H1 (cell line): Measurements from ENCODE around the gene MUC16. TPM values are rescaled to one million over a fixed set of nuclear protein-coding genes. Genes with fewer than 3 reads are reported as not detected.

Experiments used
- CTCF ChIA-PET: fragments of 300-600 bp; sonication (Branson Sonifier 250); formaldehyde crosslinking; loops from one replicate; lab custom pipeline; 2021; ENCODE audit not compliant: partially characterized antibody; lab: Charles Lee
- POLR2A ChIA-PET: fragments of 300-600 bp; sonication (Branson Sonifier 250); formaldehyde crosslinking; loops from one replicate; lab custom pipeline; 2021; ENCODE audit warnings: inconsistent platforms; ENCODE audit not compliant: partially characterized antibody; lab: Charles Lee
- DNase-seq, 2 experiments: peaks; one replicate each; pipeline versions ENCODE4 v3.0.0 to v3.0.0-alpha.2; 2010 to 2022; ENCODE audit warnings: low spot score in 2 of 2, low read depth in 1 of 2, mixed read lengths in 1 of 2
- FAIRE-seq: peaks from 2 replicates; lab custom pipeline; 2011; peaks lifted over from hg19 to GRCh38; lab: Jason Lieb, UNC
- H2AFZ ChIP-seq: 2 replicates; pipeline ENCODE4 v1.8.1; 2012; ENCODE audit warnings: low read length, inconsistent platforms
- H2AK5ac ChIP-seq: 2 replicates; pipeline ENCODE4 v1.6.1; 2013; ENCODE audit warnings: low read depth, low read length
- H2BK120ac ChIP-seq: replicated peaks from 2 replicates; pipeline ENCODE3; 2013; ENCODE audit warnings: low read depth, low read length, inconsistent platforms
- H2BK12ac ChIP-seq: 2 replicates; pipeline ENCODE4 v1.6.1; 2013; ENCODE audit warnings: low read depth, low read length
- H2BK15ac ChIP-seq: 2 replicates; pipeline ENCODE4 v1.6.1; 2013; ENCODE audit warnings: low read length
- H2BK20ac ChIP-seq: 2 replicates; pipeline ENCODE4 v1.6.1; 2013; ENCODE audit warnings: low read length
- H2BK5ac ChIP-seq: 2 replicates; pipeline ENCODE4 v1.6.1; 2013; ENCODE audit warnings: low read depth, low read length
- H3K14ac ChIP-seq: 2 replicates; pipeline ENCODE4 v1.6.1; 2013; ENCODE audit warnings: inconsistent platforms; ENCODE audit not compliant: insufficient read length
- H3K18ac ChIP-seq: 2 replicates; pipeline ENCODE4 v1.6.1; 2013; ENCODE audit warnings: low read length; ENCODE audit errors: extremely low read depth
- H3K23ac ChIP-seq: 2 replicates; pipeline ENCODE4 v1.6.1; 2013; ENCODE audit warnings: inconsistent platforms; ENCODE audit not compliant: insufficient read length
- H3K23me2 ChIP-seq: 2 replicates; pipeline ENCODE4 v1.6.1; 2013; ENCODE audit warnings: low read depth, low read length
- H3K27ac ChIP-seq: 2 replicates; pipeline ENCODE4 v1.6.1; 2011; ENCODE audit warnings: low read depth, low read length, inconsistent platforms
- H3K27me3 ChIP-seq, 4 experiments: replicated peaks in 1 of 4; 1 replicate in 1 of 4; 2 replicates in 3 of 4; pipeline versions ENCODE4 v1.6.1 to v1.8.1; 2011 to 2013; ENCODE audit warnings: low read length in 3 of 4, mild to moderate bottlenecking in 3 of 4, inconsistent platforms in 2 of 4, mixed read lengths in 2 of 4, moderate library complexity in 1 of 4; ENCODE audit not compliant: control insufficient read depth in 3 of 4, insufficient read depth in 3 of 4; ENCODE audit errors: extremely low read depth in 1 of 4
- H3K36me3 ChIP-seq, 4 experiments: 2 replicates each; pipeline versions ENCODE4 v1.6.1 to v1.8.1; 2011 to 2013; ENCODE audit warnings: mild to moderate bottlenecking in 4 of 4, low read length in 3 of 4, moderate library complexity in 2 of 4, control low read depth in 1 of 4, inconsistent platforms in 1 of 4; ENCODE audit not compliant: insufficient read depth in 4 of 4, control insufficient read depth in 2 of 4
- H3K4ac ChIP-seq: replicated peaks from 2 replicates; pipeline ENCODE3; 2013; ENCODE audit warnings: low read length, low read depth, mixed read lengths, inconsistent platforms; ENCODE audit not compliant: insufficient read length
- H3K4me1 ChIP-seq, 4 experiments: replicated peaks in 1 of 4; 1 replicate in 1 of 4; 2 replicates in 3 of 4; pipeline versions ENCODE4 v1.6.1 to v1.8.1; 2011 to 2013; ENCODE audit warnings: low read length in 3 of 4, inconsistent platforms in 2 of 4, mixed read lengths in 1 of 4; ENCODE audit not compliant: insufficient read depth in 4 of 4, control insufficient read depth in 3 of 4
- H3K4me2 ChIP-seq, 2 experiments: 2 replicates each; pipeline versions ENCODE4 v1.6.1 to v1.8.1; 2011 to 2013; ENCODE audit warnings: low read depth in 2 of 2, low read length in 2 of 2, control low read depth in 1 of 2, inconsistent platforms in 1 of 2, mild to moderate bottlenecking in 1 of 2; ENCODE audit not compliant: insufficient read depth in 1 of 2
- H3K4me3 ChIP-seq, 4 experiments: fragments of 200-600, 300-600 bp in 1 of 4; sonication (generic), shearing (Covaris generic), sonication (Bioruptor Twin) in 1 of 4; 2 replicates each; pipeline versions ENCODE4 v1.5.1 to v1.8.1; 2011 to 2016; ENCODE audit warnings: low read length in 4 of 4, low read depth in 3 of 4, control low read depth in 2 of 4, inconsistent platforms in 2 of 4, mild to moderate bottlenecking in 2 of 4, mixed read lengths in 1 of 4, moderate library complexity in 1 of 4; ENCODE audit not compliant: insufficient read depth in 2 of 4; ENCODE audit errors: extremely low read depth in 1 of 4
- H3K56ac ChIP-seq: replicated peaks from 2 replicates; pipeline ENCODE3; 2013; ENCODE audit warnings: low read depth, mild to moderate bottlenecking, mixed read lengths, low read length, inconsistent platforms; ENCODE audit not compliant: insufficient read length
- H3K79me1 ChIP-seq: 2 replicates; pipeline ENCODE4 v1.6.1; 2013; ENCODE audit warnings: low read depth, low read length, control low read depth
- H3K79me2 ChIP-seq, 2 experiments: 2 replicates each; pipeline versions ENCODE4 v1.6.1 to v1.8.1; 2012 to 2013; ENCODE audit warnings: low read length in 2 of 2, mild to moderate bottlenecking in 2 of 2, inconsistent platforms in 1 of 2; ENCODE audit not compliant: insufficient read depth in 2 of 2, control insufficient read depth in 1 of 2
- H3K9ac ChIP-seq, 4 experiments: replicated peaks in 1 of 4; 1 replicate in 1 of 4; 2 replicates in 3 of 4; pipeline versions ENCODE4 v1.6.1 to v1.8.1; 2011 to 2013; ENCODE audit warnings: low read depth in 3 of 4, low read length in 3 of 4, control low read depth in 2 of 4, mild to moderate bottlenecking in 2 of 4, moderate library complexity in 2 of 4, inconsistent platforms in 1 of 4; ENCODE audit errors: extremely low read depth in 1 of 4
- H3K9me3 ChIP-seq, 2 experiments: 2 replicates each; pipeline versions ENCODE4 v1.6.1 to v1.8.1; 2012 to 2013; ENCODE audit warnings: mild to moderate bottlenecking in 2 of 2, moderate library complexity in 2 of 2, control low read depth in 1 of 2, inconsistent platforms in 1 of 2, low read depth in 1 of 2, low read length in 1 of 2, mixed read lengths in 1 of 2; ENCODE audit not compliant: insufficient read depth in 2 of 2
- H4K20me1 ChIP-seq, 2 experiments: replicated peaks in 1 of 2; 2 replicates each; pipeline versions ENCODE3 to v1.8.1; 2011 to 2013; ENCODE audit warnings: inconsistent platforms in 2 of 2, low read length in 2 of 2, mild to moderate bottlenecking in 1 of 2; ENCODE audit not compliant: insufficient read depth in 2 of 2, control insufficient read depth in 1 of 2
- H4K5ac ChIP-seq: 2 replicates; pipeline ENCODE4 v1.6.1; 2013; ENCODE audit warnings: low read length, low read depth, mixed read lengths, inconsistent platforms; ENCODE audit not compliant: insufficient read length
- H4K8ac ChIP-seq: 2 replicates; pipeline ENCODE4 v1.8.0; 2013; ENCODE audit warnings: mild to moderate bottlenecking, moderate library complexity, low read length, inconsistent platforms; ENCODE audit not compliant: insufficient read depth; ENCODE audit errors: extremely low read depth
- H4K91ac ChIP-seq: replicated peaks from 2 replicates; pipeline ENCODE3; 2013; ENCODE audit warnings: low read length, mixed read lengths, inconsistent platforms; ENCODE audit not compliant: insufficient read length
- CBX5 ChIP-seq: fragments of 300-800, 300-1000 bp; sonication (generic); IDR thresholded peaks from 2 replicates; pipeline ENCODE4 v1.7.1; 2016; ENCODE audit warnings: antibody characterized with exemption, low read length, low read depth
- CBX8 ChIP-seq: fragments of 300-800, 300-1000 bp; sonication (generic); IDR thresholded peaks from 2 replicates; pipeline ENCODE4 v1.7.1; 2016; ENCODE audit warnings: low read depth, low read length, borderline replicate concordance
- CHD1 ChIP-seq: IDR thresholded peaks from 2 replicates; pipeline ENCODE4 v1.6.1; 2012; ENCODE audit warnings: low read depth, low read length, improper control_type of control experiment
- EGR1 ChIP-seq: IDR thresholded peaks from 2 replicates; pipeline ENCODE4 v1.6.1; 2011; ENCODE audit warnings: low read depth, low read length, borderline replicate concordance
- EZH2 ChIP-seq: fragments of 200-600 bp; sonication (generic); IDR thresholded peaks from 2 replicates; pipeline ENCODE4 v1.7.1; 2012; ENCODE audit warnings: low read depth, mild to moderate bottlenecking, moderate library complexity, low read length, inconsistent platforms; ENCODE audit not compliant: severe bottlenecking
- HDAC6 ChIP-seq: IDR thresholded peaks from one replicate; pipeline ENCODE4 v1.7.1; 2012; ENCODE audit warnings: low read depth, mild to moderate bottlenecking, inconsistent platforms, low read length, moderate library complexity
- JUND ChIP-seq: IDR thresholded peaks from 2 replicates; pipeline ENCODE4 v1.6.1; 2011; ENCODE audit warnings: mild to moderate bottlenecking, improper control_type of control experiment, low read length
- KDM4A ChIP-seq: IDR thresholded peaks from one replicate; pipeline ENCODE4 v1.7.1; 2012; ENCODE audit warnings: low read depth, mild to moderate bottlenecking, moderate library complexity, low read length, inconsistent platforms; ENCODE audit not compliant: severe bottlenecking
- PHF8 ChIP-seq: fragments of 200-600 bp; sonication (generic); conservative IDR thresholded peaks from 2 replicates; pipeline ENCODE4 v1.7.1; 2012; ENCODE audit warnings: low read depth, mild to moderate bottlenecking, inconsistent platforms, low read length, moderate library complexity
- POLR2AphosphoS5 ChIP-seq: IDR thresholded peaks from 2 replicates; pipeline ENCODE4 v1.6.1; 2011; ENCODE audit warnings: low read depth, low read length
- RNF2 ChIP-seq: fragments of 200-900, 300-1000 bp; sonication (generic); IDR thresholded peaks from 2 replicates; pipeline ENCODE4 v1.7.1; 2016; ENCODE audit warnings: borderline replicate concordance, low read depth, mild to moderate bottlenecking, antibody characterized with exemption, low read length; ENCODE audit not compliant: poor library complexity, severe bottlenecking; ENCODE audit errors: missing control alignments
- RXRA ChIP-seq: IDR thresholded peaks from 2 replicates; pipeline ENCODE4 v1.6.1; 2011; ENCODE audit warnings: low read depth, mild to moderate bottlenecking, low read length, moderate library complexity; ENCODE audit not compliant: insufficient read depth
- SIX5 ChIP-seq: IDR thresholded peaks from 2 replicates; pipeline ENCODE4 v1.6.1; 2011; ENCODE audit warnings: mild to moderate bottlenecking, low read depth, low read length
- TAF7 ChIP-seq: optimal IDR thresholded peaks from 2 replicates; pipeline ENCODE3; 2011; ENCODE audit warnings: low read depth, mild to moderate bottlenecking, inconsistent platforms, low read length, moderate library complexity, borderline replicate concordance
- YY1 ChIP-seq: IDR thresholded peaks from 2 replicates; pipeline ENCODE4 v1.6.1; 2011; ENCODE audit warnings: low read depth, mild to moderate bottlenecking, low read length
- WGBS, 2 experiments: shearing (Covaris generic) in 1 of 2; methylation state at CpG; one replicate each; pipeline versions ENCODE4 v1.1.6 to v1.1.7; 2013 to 2015; ENCODE audit warnings: low lambda C conversion rate in 2 of 2, mixed read lengths in 2 of 2, inconsistent platforms in 1 of 2, low coverage in 1 of 2, missing lambda C conversion rate in 1 of 2; ENCODE audit not compliant: insufficient replicate concordance in 2 of 2, insufficient coverage in 1 of 2, insufficient read length in 1 of 2; ENCODE audit errors: extremely low coverage in 1 of 2, missing lambda C conversion rate in 1 of 2; 5-methylcytosine and 5-hydroxymethylcytosine counted together
- polyA plus RNA-seq, 7 experiments: library from polyadenylated mRNA; depleted of rRNA in 3 of 7; stranded (reverse) in 5 of 7; unstranded in 2 of 7; fragments of >200 nt in 5 of 7; fragments of 200-250 nt in 2 of 7; gene quantifications; 1 replicate in 5 of 7; 2 replicates in 1 of 7; 4 replicates in 1 of 7; pipeline versions ENCODE4 v1.2.1 to v1.2.3, GENCODE V29; 2011 to 2013; ENCODE audit warnings: missing spikeins in 2 of 7, mixed read lengths in 2 of 7
- total RNA-seq: library from RNA; stranded (reverse); fragmentation: NEBNext Ultra II Directional; extraction: Animal tissue kit (Norgen Biotek cat#: 25700); gene quantifications from 2 replicates; pipeline ENCODE4 v1.2.1, GENCODE V29; 2021

Gene MUC16
- total and polyA plus RNA-seq, 2 of the 8 experiments (the other 6 are each of a cell fraction or from before 2014, with no cell fraction given) = 0.17 to 0.60 TPM

DNA sequence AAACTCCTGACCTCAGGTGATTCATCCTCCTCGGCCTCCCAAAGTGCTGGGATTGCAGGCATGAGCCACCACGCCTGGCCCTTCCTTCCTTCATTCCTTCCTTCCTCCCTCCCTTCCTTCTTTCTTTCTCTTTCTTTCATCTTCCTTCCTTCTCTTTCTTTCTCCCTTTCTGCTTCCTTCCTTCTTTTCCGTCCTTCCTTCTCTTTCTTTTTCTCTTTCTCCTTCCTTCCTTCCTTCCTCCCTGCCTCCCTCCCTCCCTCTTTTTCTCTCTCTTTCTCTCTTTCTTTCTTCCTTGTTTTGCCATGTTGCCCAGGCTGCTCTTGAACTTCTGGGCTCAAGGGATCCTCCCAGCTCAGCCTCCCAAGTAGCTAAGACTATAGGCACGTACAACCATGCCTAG is 36.5 kb upstream of the MUC16 start:
- Histone ChIP-seq H4K91ac (no peak overlapping the region), H3K79me2 (no peaks in the 10 kb centered on the region), H2BK12ac (no peak overlapping the region), H3K4me1 (no peaks in the 10 kb centered on the region), H4K5ac (no peak overlapping the region), H2BK20ac (no peak overlapping the region), H4K8ac (no peak overlapping the region), H3K4ac (no peak overlapping the region), H3K9ac (no peak overlapping the region), H3K27me3 (no peaks in the 10 kb centered on the region), H2AK5ac (no peak overlapping the region), H3K18ac (no peak overlapping the region), H3K79me1 (no peaks in the 10 kb centered on the region), H3K27ac (no peak overlapping the region), H3K23me2 (no peaks in the 10 kb centered on the region), H3K4me3 (no peak overlapping the region), H3K56ac (no peak overlapping the region), H3K4me2 (no peak overlapping the region), H3K23ac (no peak overlapping the region), H3K36me3 (no peaks in the 10 kb centered on the region), H3K14ac (no peak overlapping the region), H3K9me3 (no peaks in the 10 kb centered on the region), H2BK5ac (no peak overlapping the region), H2BK15ac (no peak overlapping the region), H2BK120ac (no peak overlapping the region), H4K20me1 (no peaks in the 10 kb centered on the region), H2AFZ (no peak overlapping the region)
- 64% methylated on average over 4 of the region's 4 CpGs; no CpG with 5 or more reads in 1 of the 2 experiments for WGBS, 2 experiments
- ChIA-PET CTCF (interaction anchor here (0.6 to 1.0 kb wide), 2 partner anchors 18 to 431 kb away, joined by 3 read pairs; no protein-coding TSS in a partner anchor), POLR2A (interaction anchor here (0.9 kb wide), 1 partner anchor 23 kb away, joined by 3 read pairs; no protein-coding TSS in a partner anchor)
- FAIRE-seq (no peak), DNase-seq (no peak)
- TF ChIP-seq EZH2 = no peak
- no peak for TF ChIP-seq SIX5
- TF ChIP-seq YY1 = no peak
- no peak for TF ChIP-seq KDM4A
- TF ChIP-seq PHF8 = no peak
- no peak for TF ChIP-seq POLR2AphosphoS5
- no peak for TF ChIP-seq HDAC6
- no peak for TF ChIP-seq EGR1
- no peak for TF ChIP-seq RXRA
- TF ChIP-seq TAF7 = no peak
- TF ChIP-seq RNF2 = no peak
- no peak for TF ChIP-seq CBX5
- no peak for TF ChIP-seq JUND
- TF ChIP-seq CHD1 = no peak
- no peak for TF ChIP-seq CBX8
